ENCODE data around the gene MYMK.

MYMK gene

GRCh38 chr9:133535306-133535877, 10.6 kb upstream of the MYMK start:
- no peak for DNase-seq (ENCODE audit: low read depth)

DNA sequence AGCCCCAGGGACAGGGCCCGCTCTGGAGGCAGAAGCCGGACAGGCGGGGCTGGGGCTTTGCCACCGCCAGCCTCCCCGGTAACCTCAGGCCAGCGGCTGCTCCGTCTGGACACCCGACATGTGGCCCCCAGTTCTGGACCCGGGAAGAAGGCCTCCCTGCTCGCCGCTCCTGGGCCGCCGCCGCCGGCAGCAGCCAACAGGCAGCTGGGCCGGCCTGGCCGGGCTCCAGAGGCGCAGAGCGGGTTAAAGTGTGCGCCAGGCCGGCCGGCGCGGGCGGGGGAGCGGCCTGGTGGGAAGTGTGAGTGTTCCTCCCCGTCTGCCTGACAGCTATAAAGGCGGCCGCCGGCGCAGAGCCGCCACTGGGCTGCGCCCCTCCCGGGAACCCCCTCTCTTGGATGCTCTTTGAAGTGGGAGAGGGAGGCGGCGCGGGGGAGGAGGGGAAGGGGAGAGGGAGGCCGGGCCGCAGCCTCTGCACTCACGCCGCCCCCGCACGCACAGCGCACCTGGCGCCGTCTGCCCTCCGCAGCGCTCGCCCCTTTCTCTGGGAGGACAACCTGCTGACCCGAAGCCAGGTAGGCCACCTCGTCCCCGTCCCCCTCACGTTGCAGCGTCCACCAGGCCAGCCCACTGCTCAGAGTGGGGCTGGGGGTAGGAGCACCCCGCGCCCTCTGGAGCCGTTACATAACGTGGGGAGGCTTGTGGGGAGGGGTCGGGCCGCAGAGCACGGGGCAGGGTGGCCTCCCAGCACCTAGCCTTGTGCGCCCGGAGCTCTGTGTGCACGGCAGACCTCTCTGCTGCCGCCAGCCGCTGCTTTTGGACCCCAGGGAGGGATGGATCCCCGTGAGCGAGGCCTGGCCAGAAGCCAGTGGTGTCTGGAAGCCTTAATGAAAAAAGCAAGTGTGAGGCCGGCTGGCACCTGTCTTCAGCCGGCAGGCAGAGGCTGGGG, 9.9 kb upstream of the MYMK start, which contains the start of gene ADAMTSL2:
Gene ADAMTSL2, plus strand, starts transcription at position 359 of the 946 bp plus-strand sequence. CDS start 2,009 bp downstream, outside the sequence.
- DNase-seq (ENCODE audit: low read depth) = no peak

DNA sequence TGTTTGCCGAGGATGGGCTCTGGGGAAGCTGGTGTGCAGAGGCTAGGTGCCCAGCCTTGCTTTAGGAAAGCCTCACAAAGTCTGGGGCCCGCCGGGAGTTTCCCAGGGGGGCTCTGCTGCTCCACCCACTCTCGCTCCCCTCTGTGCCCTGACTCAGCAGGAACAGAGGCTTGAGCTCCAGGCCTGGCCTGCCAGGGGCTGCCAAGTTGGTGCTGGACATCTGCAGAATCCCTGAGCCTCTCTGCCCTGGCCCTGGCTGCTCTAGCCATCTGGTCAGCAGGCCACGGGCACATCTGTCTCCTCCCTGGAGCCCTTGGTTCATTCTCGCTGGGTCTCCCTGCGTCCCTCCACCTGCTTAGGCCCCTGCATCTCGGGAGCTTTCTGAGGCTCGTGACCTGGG, 9.1 kb upstream of the MYMK start:
- no peak for DNase-seq (ENCODE audit: low read depth)

GRCh38 chr9:133532937-133533668, 8.3 kb upstream of the MYMK start:
- DNase-seq (ENCODE audit: low read depth) = peak; percentile 36

DNA sequence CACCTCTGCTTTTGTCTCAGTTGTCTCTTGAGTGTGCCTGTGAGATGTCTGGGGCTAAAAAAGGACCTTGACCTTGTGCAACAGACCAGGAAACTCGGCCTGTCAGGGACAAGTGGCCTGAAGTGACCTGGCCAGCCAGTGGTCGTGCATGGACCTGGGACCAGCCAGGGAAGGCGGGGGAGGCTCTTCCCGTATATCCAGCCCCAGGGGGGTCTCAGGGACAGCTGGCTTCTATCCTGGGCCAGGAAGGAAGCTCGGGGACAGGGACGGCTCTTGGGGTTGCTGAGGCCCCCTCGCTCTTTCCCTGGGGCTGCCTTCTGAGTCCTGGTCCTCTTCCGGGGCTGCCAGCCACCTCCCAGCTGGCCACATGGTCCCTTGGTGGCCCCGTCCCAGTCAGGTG, 6.5 kb upstream of the MYMK start:
- no peak for DNase-seq (ENCODE audit: low read depth)

DNA sequence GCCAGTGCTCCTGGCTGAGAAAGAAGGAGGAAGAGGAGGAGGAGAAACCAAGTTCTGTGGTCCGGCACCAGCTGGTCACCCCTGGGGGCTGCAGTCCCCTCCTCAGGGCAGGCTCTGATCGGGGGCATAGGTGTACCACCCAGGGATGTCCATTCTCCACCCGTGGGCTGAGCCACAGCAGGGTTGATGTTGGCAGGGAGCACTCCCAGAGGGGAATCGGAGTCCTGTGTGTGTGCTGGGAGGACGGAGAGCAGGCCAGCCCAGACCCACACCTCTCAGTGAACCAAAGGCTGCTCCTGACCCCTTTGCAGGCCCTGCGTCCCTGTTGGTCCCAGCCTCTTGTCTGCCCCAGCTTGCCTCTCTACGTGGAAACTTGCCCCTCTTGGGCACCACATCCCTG, 5.1 kb upstream of the MYMK start:
- no peak for DNase-seq (ENCODE audit: low read depth)

DNA sequence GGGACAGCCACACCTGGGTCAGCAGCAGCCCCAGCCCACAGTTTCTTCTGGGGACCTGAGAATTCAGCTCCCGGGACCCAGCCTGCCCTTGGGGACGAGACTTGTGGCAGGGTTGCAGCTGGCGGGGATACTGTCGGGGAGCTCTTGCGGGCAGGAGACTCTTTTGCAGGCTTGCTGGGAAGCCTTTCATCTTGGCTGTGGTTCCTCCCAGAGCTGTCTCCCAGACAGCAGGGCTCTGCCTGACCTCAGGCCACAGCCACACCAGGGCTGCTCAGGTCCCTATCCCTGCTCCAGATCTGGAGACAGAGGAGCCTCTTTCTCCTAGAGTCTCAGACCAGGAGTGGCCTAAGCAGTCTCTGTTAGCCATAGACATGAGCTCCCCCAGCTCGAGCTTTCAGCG, 4.7 kb upstream of the MYMK start:
- no peak for DNase-seq (ENCODE audit: low read depth)

GRCh38 chr9:133528876-133529241, 4.1 kb upstream of the MYMK start:
- DNase-seq (ENCODE audit: low read depth) = no peak

GRCh38 chr9:133528001-133528875, 3.5 kb upstream of the MYMK start:
- DNase-seq (ENCODE audit: low read depth) = no peak

- DNase-seq (ENCODE audit: low read depth) = no peak
Measured at GRCh38 chr9:133527444-133527920, 2.7 kb upstream of the MYMK start.

DNA sequence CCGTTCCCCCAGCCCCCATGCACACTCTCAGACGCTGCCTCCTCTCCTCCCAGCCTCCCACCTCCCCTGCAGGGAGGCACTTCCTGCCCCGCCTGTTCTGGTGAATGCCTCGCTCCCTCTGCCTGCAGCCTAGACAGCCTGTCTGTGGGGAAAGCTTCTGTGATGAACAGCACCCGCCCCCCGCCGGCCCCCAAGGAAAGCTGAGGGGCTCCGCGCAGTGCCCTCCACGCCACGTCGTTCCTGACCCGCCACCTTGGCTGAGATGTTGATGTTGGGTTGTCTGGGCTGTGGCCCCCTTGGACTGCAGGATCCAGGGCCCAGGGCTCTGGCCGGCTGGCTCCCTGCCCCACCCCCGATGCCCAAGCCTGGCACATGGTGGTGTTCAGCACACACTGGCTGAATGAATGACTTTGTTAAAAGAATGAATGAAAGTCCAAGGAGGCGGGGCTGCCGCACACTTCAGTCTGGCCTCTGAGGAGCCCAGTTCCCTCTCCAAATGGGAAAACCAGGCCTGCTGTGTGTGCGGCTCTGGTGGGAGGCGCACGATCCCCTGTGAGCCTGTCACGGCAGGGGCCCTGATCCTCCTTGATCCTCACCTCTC, 2.1 kb upstream of the MYMK start:
- DNase-seq (ENCODE audit: low read depth) = no peak

DNA sequence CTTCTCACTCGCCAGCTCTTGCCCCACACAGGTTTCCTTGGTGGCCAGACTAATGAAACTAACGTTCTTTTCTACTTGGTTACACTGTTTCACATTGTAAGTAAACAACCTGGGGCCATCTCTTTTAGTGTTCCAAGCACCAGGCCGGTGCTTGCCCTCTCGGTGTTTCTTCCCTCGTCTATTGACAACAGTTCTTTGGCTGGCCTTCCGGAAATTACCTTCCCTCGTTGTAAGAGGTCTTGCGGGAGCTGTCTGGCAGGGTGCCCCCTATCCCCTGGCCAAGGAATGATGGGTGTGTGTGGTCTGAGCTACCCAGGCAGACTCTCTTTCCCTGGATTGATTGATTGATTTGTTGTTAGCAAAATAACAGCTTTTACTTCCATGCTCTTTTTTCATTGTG, 918 bp upstream of the MYMK start:
- DNase-seq (ENCODE audit: low read depth) = no peak

DNA sequence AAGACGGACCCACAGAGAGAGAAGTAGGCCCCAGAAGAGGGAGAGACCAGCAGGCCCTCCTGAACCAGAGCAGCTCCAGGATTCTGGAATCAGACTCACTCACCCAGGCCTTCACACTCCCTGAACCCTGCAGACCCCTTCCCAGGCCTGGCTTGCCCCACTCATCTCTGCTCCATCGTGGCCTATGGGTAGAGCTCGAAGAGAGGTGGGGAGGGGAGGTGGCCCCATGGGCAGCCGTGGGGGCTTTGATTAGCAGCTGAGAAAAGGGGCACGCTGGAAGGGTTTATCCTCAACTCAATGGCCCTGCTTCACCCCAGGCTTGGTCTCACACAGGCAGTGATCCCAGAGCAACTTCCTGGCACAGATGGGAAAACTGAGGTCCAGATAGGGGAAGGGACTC, 613 bp downstream of the MYMK start:
- DNase-seq (ENCODE audit: low read depth) = no peak

DNA sequence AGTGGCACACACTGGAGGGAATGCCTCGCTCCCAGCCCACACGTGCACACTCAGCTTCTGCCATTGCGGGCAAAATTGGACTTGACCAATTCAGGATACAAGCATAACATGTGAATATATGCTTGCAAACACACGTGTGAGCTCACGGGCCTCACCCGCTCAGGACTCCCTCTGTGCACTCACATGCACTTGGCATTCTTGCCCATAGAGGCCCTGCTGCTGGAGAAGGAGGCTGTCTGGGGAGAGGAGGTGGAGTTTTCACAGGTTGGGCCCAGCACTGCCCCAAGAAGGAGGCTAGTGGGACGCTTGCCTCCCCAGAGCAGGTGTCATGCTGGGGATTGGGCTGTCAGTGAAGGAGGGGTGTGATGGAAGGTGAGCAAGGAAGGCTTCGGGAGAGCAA, 1.7 kb downstream of the MYMK start:
- DNase-seq (ENCODE audit: low read depth) = no peak

GRCh38 chr9:133522073-133522910, 2.5 kb downstream of the MYMK start:
- no peak for DNase-seq (ENCODE audit: low read depth)

DNA sequence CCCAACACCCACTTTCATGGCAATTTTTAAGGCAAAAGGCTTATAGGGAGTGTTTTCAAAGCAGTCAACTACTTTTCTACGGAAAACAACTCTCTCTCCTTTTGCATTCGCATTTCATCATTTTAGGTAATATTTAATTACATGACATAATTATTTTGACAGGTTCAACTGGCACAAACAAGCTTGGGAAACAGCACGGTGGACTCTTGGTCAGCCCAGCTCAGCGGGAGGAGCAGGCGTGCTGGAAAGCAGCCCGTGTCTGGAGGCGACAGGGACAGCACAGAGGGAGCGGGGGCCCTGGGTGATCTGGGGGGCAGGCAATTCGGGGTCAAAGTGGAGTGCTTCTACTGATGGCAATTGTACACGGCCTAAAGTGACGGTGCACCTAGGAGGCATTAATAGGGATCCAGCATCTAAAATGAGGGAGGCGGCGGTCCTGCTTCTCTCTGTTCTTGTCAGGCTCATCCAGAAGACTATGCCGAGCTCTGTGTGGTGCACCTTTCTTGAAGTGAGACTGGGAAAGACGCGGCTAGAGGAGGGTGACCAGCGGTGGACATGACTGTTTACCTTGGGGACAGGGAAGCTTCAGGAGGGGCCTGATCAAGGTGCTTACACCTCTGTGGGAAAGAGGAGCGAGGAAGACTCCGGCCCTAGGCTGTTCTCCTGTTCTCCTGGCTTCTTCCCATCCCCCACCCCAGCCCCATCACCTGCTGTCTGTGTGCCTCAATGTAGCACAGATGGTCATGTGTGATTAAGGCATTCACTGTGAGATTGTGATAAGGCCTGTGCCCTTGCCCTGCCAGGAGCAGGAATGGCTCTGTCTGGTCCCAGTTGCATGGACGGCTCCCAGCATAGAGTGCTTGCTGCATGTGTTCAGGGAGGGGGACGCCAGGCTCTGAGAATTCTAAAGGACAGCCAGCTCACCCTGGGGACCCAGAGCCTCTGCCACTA, 3.4 kb downstream of the MYMK start:
- DNase-seq (ENCODE audit: low read depth) = no peak

DNA sequence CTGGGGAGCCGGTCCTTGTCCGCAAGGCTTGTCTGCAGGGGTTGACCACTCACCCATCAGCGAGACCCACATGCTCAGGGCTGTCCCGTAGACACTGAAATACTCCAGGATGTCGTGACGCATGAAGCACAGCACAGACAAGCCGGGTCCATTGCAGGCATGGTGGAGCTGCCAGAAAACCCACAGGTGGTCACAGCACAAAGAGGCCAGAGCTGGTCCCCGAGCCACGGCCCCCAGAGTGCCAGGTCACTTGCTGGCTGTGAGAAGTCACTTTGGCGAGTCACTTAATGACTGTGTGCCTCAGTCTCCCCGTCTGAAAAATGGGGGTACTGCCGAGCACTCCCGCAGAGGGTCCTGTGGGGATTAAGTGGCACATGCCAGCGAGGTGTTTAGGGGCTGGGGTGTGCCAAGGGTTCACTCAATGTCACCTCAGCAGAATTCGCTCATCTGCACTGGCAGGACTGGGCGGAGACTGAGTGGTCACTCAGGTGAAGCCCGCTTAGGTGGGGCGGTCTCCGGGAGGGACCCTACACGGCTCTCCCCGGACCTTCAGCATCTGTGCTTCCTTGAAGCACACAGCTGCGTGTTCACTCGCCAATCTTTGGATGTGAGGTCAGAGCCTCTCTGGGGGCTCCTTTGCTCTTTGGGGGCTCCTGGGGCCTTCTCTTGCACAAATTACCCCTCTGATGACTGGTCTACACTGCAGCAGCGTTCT, 4.5 kb downstream of the MYMK start:
- no peak for DNase-seq (ENCODE audit: low read depth)

DNA sequence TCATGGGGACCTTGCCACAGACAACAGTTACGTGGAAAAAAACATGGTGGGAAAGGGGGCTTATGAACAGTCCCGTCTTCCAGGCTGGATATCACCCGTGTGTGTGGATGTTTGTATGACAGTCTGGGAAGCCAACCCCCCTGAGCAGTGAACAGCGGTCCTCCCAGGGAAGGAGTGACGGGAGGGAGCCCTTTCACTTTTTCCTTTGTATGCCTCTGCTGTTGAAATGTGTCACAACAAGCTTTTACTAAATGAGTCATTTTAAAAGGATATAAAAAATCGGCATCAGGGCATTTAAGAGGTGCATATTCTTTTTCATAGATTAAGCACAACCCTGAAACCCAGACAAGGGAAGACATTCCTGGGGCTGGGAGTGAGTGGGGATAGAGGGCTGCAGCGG, 5.1 kb downstream of the MYMK start:
- no peak for DNase-seq (ENCODE audit: low read depth)
